HCT116 (cell line): Measurements from ENCODE around the gene JDP2. TPM values are rescaled to one million over a fixed set of nuclear protein-coding genes. Genes with fewer than 3 reads are reported as not detected.

Experiments
- ATAC-seq: fragments of 200-7000 bp; cut with Tn5 transposase; 2 replicates; pipeline ENCODE4 v1.9.1; 2020; ENCODE audit warnings: mild to moderate bottlenecking, moderate library complexity
- BruUV-seq: library from RNA; stranded (reverse); fragments of 400-500 nt; replicated peaks from 2 replicates; lab custom pipeline; 2021; lab: Mats Ljungman, UMichigan
- CTCF ChIA-PET: fragments of 300-600 bp; sonication (Branson Sonifier 250); formaldehyde crosslinking; loops from one replicate; lab custom pipeline; 2021; ENCODE audit warnings: antibody characterized with exemption; lab: Charles Lee
- POLR2A ChIA-PET: fragments of 300-600, 350-600 bp; sonication (Branson Sonifier 250); formaldehyde crosslinking; loops from one replicate; lab custom pipeline; 2021; ENCODE audit warnings: antibody characterized with exemption; lab: Charles Lee
- RAD21 ChIA-PET, 2 experiments: fragments of 300-600 bp; sonication (Branson Sonifier 250); formaldehyde crosslinking; loops; one replicate each; lab custom pipeline; 2023; ENCODE audit warnings: low total read pairs in 2 of 2; ENCODE audit not compliant: uncharacterized antibody in 2 of 2, unreplicated experiment in 2 of 2, low non-redundant PET in 1 of 2; lab: Charles Lee
- DNase-seq: peaks from one replicate; pipeline ENCODE4 v3.0.0-alpha.2; 2010; ENCODE audit warnings: low read depth, low spot score
- H2AFZ ChIP-seq: fragments of 200-600 bp; shearing (Covaris generic), sonication (generic); 2 replicates; pipeline ENCODE4 v1.6.1; 2017; ENCODE audit warnings: low read depth, mixed run types, mixed read lengths, antibody characterized with exemption, low read length; ENCODE audit not compliant: poor library complexity, severe bottlenecking
- H3K27ac ChIP-seq: 2 replicates; pipeline ENCODE4 v1.5.1; 2012; ENCODE audit warnings: low read depth, low read length
- H3K27me3 ChIP-seq: fragments of 200-600 bp; sonication (generic); 2 replicates; pipeline ENCODE4 v1.6.1; 2016; ENCODE audit warnings: mixed run types, low read length, mixed read lengths; ENCODE audit not compliant: insufficient read depth
- H3K36me3 ChIP-seq, 2 experiments: fragments of 200-500 bp in 1 of 2; fragments of 200-600 bp in 1 of 2; sonication (Bioruptor generic) in 1 of 2; sonication (generic) in 1 of 2; 2 replicates each; pipeline versions ENCODE4 v1.5.1 to v1.6.1; 2014 to 2016; ENCODE audit warnings: low read length in 2 of 2, inconsistent platforms in 1 of 2, mixed read lengths in 1 of 2, mixed run types in 1 of 2; ENCODE audit not compliant: insufficient read depth in 2 of 2, control insufficient read depth in 1 of 2
- H3K4me1 ChIP-seq, 2 experiments: fragments of 200-600 bp in 1 of 2; sonication (generic) in 1 of 2; 2 replicates each; pipeline versions ENCODE4 v1.5.1 to v1.6.1; 2012 to 2017; ENCODE audit warnings: low read length in 2 of 2, inconsistent platforms in 1 of 2, mild to moderate bottlenecking in 1 of 2, mixed read lengths in 1 of 2, mixed run types in 1 of 2, moderate library complexity in 1 of 2; ENCODE audit not compliant: insufficient read depth in 2 of 2, control insufficient read depth in 1 of 2
- H3K4me2 ChIP-seq: fragments of 200-600 bp; sonication (generic); 2 replicates; pipeline ENCODE4 v1.6.1; 2017; ENCODE audit warnings: mixed run types, low read length, mixed read lengths
- H3K4me3 ChIP-seq, 2 experiments: fragments of 200-600 bp in 1 of 2; sonication (generic) in 1 of 2; replicated peaks in 1 of 2; 2 replicates each; pipeline ENCODE4 v1.5.1; 2011 to 2016; ENCODE audit warnings: low read length in 2 of 2, control low read depth in 1 of 2, low read depth in 1 of 2, mild to moderate bottlenecking in 1 of 2, mixed read lengths in 1 of 2, mixed run types in 1 of 2
- H3K79me2 ChIP-seq: fragments of 200-600 bp; sonication (generic); 2 replicates; pipeline ENCODE4 v1.6.1; 2017; ENCODE audit warnings: mild to moderate bottlenecking, mixed run types, low read length, moderate library complexity, mixed read lengths; ENCODE audit not compliant: insufficient read depth
- H3K9ac ChIP-seq: fragments of 200-600 bp; sonication (generic); 2 replicates; pipeline ENCODE4 v1.6.1; 2016; ENCODE audit warnings: low read length, mixed read lengths
- H3K9me2 ChIP-seq: fragments of 200-600 bp; sonication (generic), shearing (Covaris generic); 2 replicates; pipeline ENCODE4 v1.6.1; 2017; ENCODE audit warnings: mixed run types, mild to moderate bottlenecking, moderate library complexity; ENCODE audit not compliant: insufficient read depth
- H3K9me3 ChIP-seq, 2 experiments: fragments of 200-500 bp in 1 of 2; fragments of 200-600 bp in 1 of 2; sonication (Bioruptor generic) in 1 of 2; sonication (generic) in 1 of 2; 2 replicates each; pipeline ENCODE4 v1.6.1; 2014 to 2017; ENCODE audit warnings: low read length in 2 of 2, mixed read lengths in 2 of 2, inconsistent platforms in 1 of 2, low read depth in 1 of 2, mild to moderate bottlenecking in 1 of 2, mixed run types in 1 of 2, moderate library complexity in 1 of 2; ENCODE audit not compliant: control insufficient read depth in 1 of 2, insufficient read depth in 1 of 2
- H4K20me1 ChIP-seq: fragments of 200-600 bp; sonication (generic), shearing (Covaris generic); 2 replicates; pipeline ENCODE4 v1.6.1; 2017; ENCODE audit warnings: mixed run types, mild to moderate bottlenecking, moderate library complexity; ENCODE audit not compliant: insufficient read depth
- EGR1 ChIP-seq: IDR thresholded peaks from 2 replicates; pipeline ENCODE4 v1.6.1; 2012; ENCODE audit warnings: low read depth
- ELF1 ChIP-seq: IDR thresholded peaks from 2 replicates; pipeline ENCODE4 v1.6.1; 2012; ENCODE audit warnings: low read depth, borderline replicate concordance
- JUND ChIP-seq: IDR thresholded peaks from 2 replicates; pipeline ENCODE4 v1.6.1; 2012
- RAD21 ChIP-seq: IDR thresholded peaks from 2 replicates; pipeline ENCODE4 v1.6.1; 2012; ENCODE audit warnings: low read depth, mild to moderate bottlenecking
- SRF ChIP-seq: IDR thresholded peaks from 2 replicates; pipeline ENCODE4 v1.6.1; 2012; ENCODE audit warnings: low read depth
- intact Hi-C: fragments of 100-400 bp; cut with micrococcal nuclease; formaldehyde crosslinking; loops from 2 replicates; pipeline ENCODE4 v1.10.0; 2022
- total RNA-seq: library from RNA; stranded (reverse); gene quantifications from one replicate; pipeline ENCODE4 v1.2.1, GENCODE V29; 2021; ENCODE audit not compliant: unreplicated experiment
- TF ChIP-seq, protein P1 (sequence below): IDR thresholded peaks from 2 replicates; pipeline ENCODE4 v1.6.1; 2012; ENCODE audit warnings: low read depth
- TF ChIP-seq, protein P2 (sequence below): IDR thresholded peaks from 2 replicates; pipeline ENCODE4 v1.6.1; 2012
- TF ChIP-seq, protein P3 (sequence below), 3 experiments: fragments of 200-600 bp in 1 of 3; sonication (generic) in 1 of 3; IDR thresholded peaks in 2 of 3; conservative IDR thresholded peaks in 1 of 3; 2 replicates each; pipeline ENCODE4 v1.5.1; 2012 to 2017; ENCODE audit warnings: low read depth in 2 of 3, low read length in 2 of 3, antibody characterized with exemption in 1 of 3, borderline replicate concordance in 1 of 3, control low read depth in 1 of 3, mild to moderate bottlenecking in 1 of 3, mixed read lengths in 1 of 3, mixed run types in 1 of 3, moderate library complexity in 1 of 3; ENCODE audit not compliant: insufficient read depth in 1 of 3

The JDP2 gene
- total RNA-seq, 1 experiment from 2014 or later, result 25.4 TPM

DNA sequence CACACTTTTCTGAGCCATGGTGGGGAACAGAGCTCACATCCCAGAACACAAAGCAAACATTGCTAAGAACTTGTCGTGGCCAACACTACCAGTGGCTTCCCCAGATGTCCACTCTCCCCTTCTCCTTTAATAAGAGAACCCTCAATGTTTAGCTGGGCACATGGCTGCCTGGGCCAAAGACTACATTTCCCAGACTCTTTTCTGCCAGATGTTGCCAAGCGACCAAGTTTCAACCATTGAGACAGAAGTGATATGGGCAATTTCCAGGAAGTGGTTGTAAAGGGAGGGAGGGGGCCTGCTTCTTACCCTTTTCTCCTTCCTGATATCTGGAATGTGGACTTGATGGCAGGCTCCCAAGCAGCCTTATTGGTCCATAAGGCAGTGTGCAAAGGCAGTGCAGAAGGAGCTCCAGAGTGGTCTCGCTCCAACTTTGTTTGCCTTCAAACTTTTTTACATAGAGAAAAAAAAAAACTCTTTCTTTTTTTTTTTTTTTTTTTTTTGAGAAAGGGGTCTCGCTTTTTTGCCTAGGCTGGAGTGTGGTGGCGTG is 24.9 kb upstream of the JDP2 start:
- no peak for ATAC-seq

More for the DNA sequence above, 24.9 kb upstream of the JDP2 start:
- Histone ChIP-seq H3K79me2 (no peaks in the 10 kb centered on the region), H3K4me3 (no peak overlapping the region), H3K9me3 (no peaks in the 10 kb centered on the region; a peak in 1 of 4 replicates), H3K27ac (no peak overlapping the region), H3K9ac (no peak overlapping the region), H3K4me2 (no peak overlapping the region), H4K20me1 (no peaks in the 10 kb centered on the region), H2AFZ (no peak overlapping the region), H3K9me2 (no peaks in the 10 kb centered on the region), H3K36me3 (no peaks in the 10 kb centered on the region), H3K4me1 (peaks cover 6 to 7% of the 10 kb centered on the region in 2 experiments; a peak in 2 of 4 replicates), H3K27me3 (0 out of 2 replicates have a peak, but pooled peaks cover 5% of the 10 kb centered on the region)
- ChIA-PET RAD21 (interaction anchor here in 1 of 2 experiments (0.7 kb wide), 1 partner anchor 946 kb away, joined by 4 read pairs; no protein-coding TSS in a partner anchor), CTCF (interaction anchor here (1.2 kb wide), 1 partner anchor 86 kb away, joined by 3 read pairs; no protein-coding TSS in a partner anchor), POLR2A (no interaction called here)
- intact Hi-C loops, result no loop called here
- no TSS peak for BruUV-seq
- TF ChIP-seq, protein P1, sequence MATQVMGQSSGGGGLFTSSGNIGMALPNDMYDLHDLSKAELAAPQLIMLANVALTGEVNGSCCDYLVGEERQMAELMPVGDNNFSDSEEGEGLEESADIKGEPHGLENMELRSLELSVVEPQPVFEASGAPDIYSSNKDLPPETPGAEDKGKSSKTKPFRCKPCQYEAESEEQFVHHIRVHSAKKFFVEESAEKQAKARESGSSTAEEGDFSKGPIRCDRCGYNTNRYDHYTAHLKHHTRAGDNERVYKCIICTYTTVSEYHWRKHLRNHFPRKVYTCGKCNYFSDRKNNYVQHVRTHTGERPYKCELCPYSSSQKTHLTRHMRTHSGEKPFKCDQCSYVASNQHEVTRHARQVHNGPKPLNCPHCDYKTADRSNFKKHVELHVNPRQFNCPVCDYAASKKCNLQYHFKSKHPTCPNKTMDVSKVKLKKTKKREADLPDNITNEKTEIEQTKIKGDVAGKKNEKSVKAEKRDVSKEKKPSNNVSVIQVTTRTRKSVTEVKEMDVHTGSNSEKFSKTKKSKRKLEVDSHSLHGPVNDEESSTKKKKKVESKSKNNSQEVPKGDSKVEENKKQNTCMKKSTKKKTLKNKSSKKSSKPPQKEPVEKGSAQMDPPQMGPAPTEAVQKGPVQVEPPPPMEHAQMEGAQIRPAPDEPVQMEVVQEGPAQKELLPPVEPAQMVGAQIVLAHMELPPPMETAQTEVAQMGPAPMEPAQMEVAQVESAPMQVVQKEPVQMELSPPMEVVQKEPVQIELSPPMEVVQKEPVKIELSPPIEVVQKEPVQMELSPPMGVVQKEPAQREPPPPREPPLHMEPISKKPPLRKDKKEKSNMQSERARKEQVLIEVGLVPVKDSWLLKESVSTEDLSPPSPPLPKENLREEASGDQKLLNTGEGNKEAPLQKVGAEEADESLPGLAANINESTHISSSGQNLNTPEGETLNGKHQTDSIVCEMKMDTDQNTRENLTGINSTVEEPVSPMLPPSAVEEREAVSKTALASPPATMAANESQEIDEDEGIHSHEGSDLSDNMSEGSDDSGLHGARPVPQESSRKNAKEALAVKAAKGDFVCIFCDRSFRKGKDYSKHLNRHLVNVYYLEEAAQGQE, result no peak
- TF ChIP-seq SRF, result no peak
- TF ChIP-seq ELF1, result peak; percentile 32; the same call in 1 of the 2 replicates
- TF ChIP-seq, protein P2, sequence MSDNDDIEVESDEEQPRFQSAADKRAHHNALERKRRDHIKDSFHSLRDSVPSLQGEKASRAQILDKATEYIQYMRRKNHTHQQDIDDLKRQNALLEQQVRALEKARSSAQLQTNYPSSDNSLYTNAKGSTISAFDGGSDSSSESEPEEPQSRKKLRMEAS, result no peak
- no peak for TF ChIP-seq JUND
- TF ChIP-seq EGR1, result no peak
- TF ChIP-seq RAD21, result no peak
- TF ChIP-seq, protein P3, sequence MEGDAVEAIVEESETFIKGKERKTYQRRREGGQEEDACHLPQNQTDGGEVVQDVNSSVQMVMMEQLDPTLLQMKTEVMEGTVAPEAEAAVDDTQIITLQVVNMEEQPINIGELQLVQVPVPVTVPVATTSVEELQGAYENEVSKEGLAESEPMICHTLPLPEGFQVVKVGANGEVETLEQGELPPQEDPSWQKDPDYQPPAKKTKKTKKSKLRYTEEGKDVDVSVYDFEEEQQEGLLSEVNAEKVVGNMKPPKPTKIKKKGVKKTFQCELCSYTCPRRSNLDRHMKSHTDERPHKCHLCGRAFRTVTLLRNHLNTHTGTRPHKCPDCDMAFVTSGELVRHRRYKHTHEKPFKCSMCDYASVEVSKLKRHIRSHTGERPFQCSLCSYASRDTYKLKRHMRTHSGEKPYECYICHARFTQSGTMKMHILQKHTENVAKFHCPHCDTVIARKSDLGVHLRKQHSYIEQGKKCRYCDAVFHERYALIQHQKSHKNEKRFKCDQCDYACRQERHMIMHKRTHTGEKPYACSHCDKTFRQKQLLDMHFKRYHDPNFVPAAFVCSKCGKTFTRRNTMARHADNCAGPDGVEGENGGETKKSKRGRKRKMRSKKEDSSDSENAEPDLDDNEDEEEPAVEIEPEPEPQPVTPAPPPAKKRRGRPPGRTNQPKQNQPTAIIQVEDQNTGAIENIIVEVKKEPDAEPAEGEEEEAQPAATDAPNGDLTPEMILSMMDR (IDR thresholded peaks at IDR 0.05 in 2 of 3, conservative IDR thresholded peaks at IDR 0.05 in 1 of 3; ENCODE audit: borderline replicate concordance in 1 of 3, insufficient read depth in 1 of 3, low read depth in 2 of 3, low read length in 2 of 3), result no peak
- no peak for DNase-seq
